Mammary epithelial cell (primary cell): ENCODE measurements around the gene GUCD1.

Experiments used
- EZH2 ChIP-seq: IDR thresholded peaks from 2 replicates; pipeline ENCODE4 v1.6.1; 2012; ENCODE audit warnings: low read length, inconsistent platforms, borderline replicate concordance
- TF ChIP-seq, protein P1 (sequence below), 2 donors: IDR thresholded peaks in 1 of 2; conservative IDR thresholded peaks in 1 of 2; 2 replicates each; pipeline ENCODE4 v1.5.1; 2011 to 2012; ENCODE audit warnings: inconsistent platforms in 2 of 2, low read length in 2 of 2, mild to moderate bottlenecking in 2 of 2, control low read depth in 1 of 2, low read depth in 1 of 2; ENCODE audit not compliant: insufficient read depth in 1 of 2; ENCODE audit errors: extremely low read depth in 1 of 2

DNA sequence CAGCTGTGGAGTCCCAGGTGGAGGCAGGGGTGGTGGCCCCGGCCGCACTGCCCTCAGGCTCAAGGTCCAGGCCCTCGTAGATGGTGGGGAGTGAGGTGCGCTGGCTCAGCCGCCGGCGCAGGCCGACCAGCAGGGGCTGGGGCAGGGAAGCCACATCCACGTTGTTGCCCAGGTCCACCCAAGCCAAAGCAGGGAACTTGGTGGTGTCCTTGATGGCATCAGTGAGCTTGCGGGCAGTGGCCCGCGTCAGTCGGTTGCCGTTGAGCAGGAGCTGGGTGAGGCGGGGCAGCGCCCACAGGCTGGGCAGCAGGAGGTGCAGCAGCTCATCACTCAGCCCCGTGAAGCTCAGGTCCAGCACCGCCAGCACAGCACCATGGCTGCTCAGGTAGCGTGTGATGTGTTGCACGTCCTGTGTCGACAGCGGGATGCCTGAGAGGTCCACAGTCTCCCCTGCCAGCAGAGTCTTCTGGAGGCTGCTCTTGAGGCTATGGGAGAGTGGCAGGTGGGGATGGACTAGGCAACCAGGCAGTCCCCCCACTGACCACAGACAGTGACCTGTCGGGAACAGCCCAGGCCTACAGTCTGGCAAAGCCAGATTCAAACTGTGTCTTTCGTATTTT, 31.1 kb upstream of the GUCD1 start:
- TF ChIP-seq, protein P1, sequence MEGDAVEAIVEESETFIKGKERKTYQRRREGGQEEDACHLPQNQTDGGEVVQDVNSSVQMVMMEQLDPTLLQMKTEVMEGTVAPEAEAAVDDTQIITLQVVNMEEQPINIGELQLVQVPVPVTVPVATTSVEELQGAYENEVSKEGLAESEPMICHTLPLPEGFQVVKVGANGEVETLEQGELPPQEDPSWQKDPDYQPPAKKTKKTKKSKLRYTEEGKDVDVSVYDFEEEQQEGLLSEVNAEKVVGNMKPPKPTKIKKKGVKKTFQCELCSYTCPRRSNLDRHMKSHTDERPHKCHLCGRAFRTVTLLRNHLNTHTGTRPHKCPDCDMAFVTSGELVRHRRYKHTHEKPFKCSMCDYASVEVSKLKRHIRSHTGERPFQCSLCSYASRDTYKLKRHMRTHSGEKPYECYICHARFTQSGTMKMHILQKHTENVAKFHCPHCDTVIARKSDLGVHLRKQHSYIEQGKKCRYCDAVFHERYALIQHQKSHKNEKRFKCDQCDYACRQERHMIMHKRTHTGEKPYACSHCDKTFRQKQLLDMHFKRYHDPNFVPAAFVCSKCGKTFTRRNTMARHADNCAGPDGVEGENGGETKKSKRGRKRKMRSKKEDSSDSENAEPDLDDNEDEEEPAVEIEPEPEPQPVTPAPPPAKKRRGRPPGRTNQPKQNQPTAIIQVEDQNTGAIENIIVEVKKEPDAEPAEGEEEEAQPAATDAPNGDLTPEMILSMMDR (conservative IDR thresholded peaks at IDR 0.05 in 1 of 2, IDR thresholded peaks at IDR 0.05 in 1 of 2; ENCODE audit: extremely low read depth in 1 of 2, insufficient read depth in 1 of 2, low read depth in 1 of 2, low read length in 2 of 2) = no peak
- no peak for TF ChIP-seq EZH2
